ENCODE data around the gene TCF15. TPM values are rescaled to one million over a fixed set of nuclear protein-coding genes. Genes with fewer than 3 reads are reported as not detected.

TCF15 gene
- total and polyA plus RNA-seq, 2 of the 4 experiments (the other 2 are of a cell fraction), result not detected

GRCh38 chr20:611843-612185 lies 1.7 kb upstream of the TCF15 start:
- H2BK5ac ChIP-seq (ENCODE audit: low read depth, low read length, poor library complexity, severe bottlenecking), result no peak overlapping the region
- no peak overlapping the region for H3K23ac ChIP-seq (ENCODE audit: low read depth, low read length)
- POLR2A ChIA-PET (ENCODE audit: unreplicated experiment), result interaction anchor here (0.5 kb wide), 1 partner anchor 80 kb away, joined by 14 read pairs; no protein-coding TSS in a partner anchor
- dilution Hi-C loops (cut with HindIII; ENCODE audit: low sequenced_read_pairs, unreplicated experiment), result no loop called here
- no CpG with 5 or more reads among the region's 8 CpGs for WGBS, 2 experiments (ENCODE audit: extremely low coverage in 2 of 2, insufficient read length in 1 of 2)
- no peak overlapping the region for H2AK9ac ChIP-seq (replicated peaks; ENCODE audit: low read depth, low read length, poor library complexity)
- in situ Hi-C loops (cut with MboI; ENCODE audit: low sequenced_read_pairs), result no loop called here
- intact Hi-C loops (cut with micrococcal nuclease), result no loop called here
- no peak overlapping the region for H3K4me3 ChIP-seq (ENCODE audit: insufficient read depth, low read depth, low read length)
- CTCF ChIA-PET, result interaction anchor here (0.6 kb wide), 1 partner anchor 1374 kb away, joined by 3 read pairs; no protein-coding TSS in a partner anchor
- H3K9ac ChIP-seq (ENCODE audit: low read depth, low read length), result no peak overlapping the region
- no peak overlapping the region for H4K5ac ChIP-seq (ENCODE audit: low read depth, low read length)
- no peak overlapping the region for H3K56ac ChIP-seq (ENCODE audit: extremely low read depth, insufficient read depth, low read length)
- H2BK120ac ChIP-seq (ENCODE audit: low read depth, low read length), result no peak overlapping the region
- no peak for DNase-seq
- H3K18ac ChIP-seq (ENCODE audit: low read depth, low read length), result no peak overlapping the region
- H2BK20ac ChIP-seq (ENCODE audit: low read depth, low read length), result no peak overlapping the region
- H4K8ac ChIP-seq (ENCODE audit: low read depth in 2 of 2, low read length in 2 of 2), result no peak overlapping the region
- ATAC-seq (ENCODE audit: low read depth), result no peak
- no peak overlapping the region; the same call in 1 of the 2 replicates for H3K4me2 ChIP-seq (ENCODE audit: low read depth, low read length)
- H3K14ac ChIP-seq (replicated peaks; ENCODE audit: low read depth, low read length), result no peak overlapping the region
- no peak overlapping the region for H4K91ac ChIP-seq (ENCODE audit: insufficient read depth, low read depth, low read length)
- no peaks in the 10 kb centered on the region; the same call in 1 of the 2 replicates for H4K20me1 ChIP-seq (ENCODE audit: insufficient read depth, low read length)
- no peaks in the 10 kb centered on the region for H3K79me1 ChIP-seq (ENCODE audit: low read depth in 1 of 2, low read length in 2 of 2)
- peaks cover 74% of the 10 kb centered on the region for H3K27me3 ChIP-seq (ENCODE audit: control insufficient read depth, insufficient read depth, low read length)
- H3K4ac ChIP-seq (ENCODE audit: low read depth, low read length), result no peak overlapping the region
- H3K36me3 ChIP-seq (ENCODE audit: control insufficient read depth, insufficient read depth, low read length), result no peaks in the 10 kb centered on the region
- H2AFZ ChIP-seq (replicated peaks; ENCODE audit: low read length, poor library complexity), result no peak overlapping the region
- 0 out of 2 replicates have a peak, but pooled peaks cover 1% of the 10 kb centered on the region for H3K9me3 ChIP-seq (ENCODE audit: control insufficient read depth, insufficient read depth, low read length)
- H3K4me1 ChIP-seq (ENCODE audit: control insufficient read depth, insufficient read depth, low read length), result no peaks in the 10 kb centered on the region
- no peak overlapping the region for H2BK15ac ChIP-seq (ENCODE audit: low read depth, low read length)
- TF ChIP-seq SMC3 (IDR thresholded peaks at IDR 0.05; ENCODE audit: low read depth, low read length), result no peak
- no peak for TF ChIP-seq BHLHE40 (IDR thresholded peaks at IDR 0.05; ENCODE audit: low read depth, low read length)
- no peak for TF ChIP-seq MXI1 (IDR thresholded peaks at IDR 0.05; ENCODE audit: borderline replicate concordance, low read depth, low read length)
- TF ChIP-seq MAFK (IDR thresholded peaks at IDR 0.05; ENCODE audit: low read depth, low read length), result no peak
- TF ChIP-seq RCOR1 (IDR thresholded peaks at IDR 0.05; ENCODE audit: insufficient replicate concordance, low read length), result no peak
- TF ChIP-seq CTCF (conservative IDR thresholded peaks at IDR 0.05; ENCODE audit: low read depth, low read length), result no peak
- no peak for TF ChIP-seq NFE2L2 (IDR thresholded peaks at IDR 0.05; ENCODE audit: low read depth, low read length)
- TF ChIP-seq MAZ (IDR thresholded peaks at IDR 0.05; ENCODE audit: borderline replicate concordance, low read depth, low read length), result no peak
- no peak for TF ChIP-seq POLR2A (IDR thresholded peaks at IDR 0.05; ENCODE audit: low read depth, low read length)
- H2AK5ac ChIP-seq (ENCODE audit: low read depth, low read length), result no peak overlapping the region
- no TSS peak for BruUV-seq (replicated peaks)
- H3K9me1 ChIP-seq (ENCODE audit: insufficient read depth, low read length), result no peaks in the 10 kb centered on the region
- H3K27ac ChIP-seq (ENCODE audit: insufficient read depth, low read length), result no peak overlapping the region

Measured in IMR-90 (cell line).